ENCODE data around the gene PIK3R3.

GRCh38 chr1:46159516-46159915 lies 27.1 kb upstream of the PIK3R3 start:
- no peak for TF ChIP-seq EZH2 (IDR thresholded peaks at IDR 0.05)
- TF ChIP-seq POLR2AphosphoS5 (IDR thresholded peaks at IDR 0.05; ENCODE audit: borderline replicate concordance, low read depth, low read length) = no peak
- no peak for TF ChIP-seq FOXP2 (optimal IDR thresholded peaks at IDR 0.05; ENCODE audit: control extremely low read depth, extremely low read length, insufficient read depth)

All from SK-N-MC (cell line).